Measurements from ENCODE around the gene XXYLT1. TPM values are rescaled to one million over a fixed set of nuclear protein-coding genes. Genes with fewer than 3 reads are reported as not detected.

Gene XXYLT1
- total and polyA plus RNA-seq, 2 donors = 12.4 to 18.5 TPM

- Histone ChIP-seq H3K27ac (ENCODE audit: low read depth) (no peak overlapping the region), H3K36me3 (ENCODE audit: insufficient read depth) (no peaks in the 10 kb centered on the region), H3K4me1 (ENCODE audit: insufficient read depth) (no peaks in the 10 kb centered on the region), H3K4me3 (ENCODE audit: low read depth, low read length) (peak overlapping the region; percentile 43)
- WGBS = 7% methylated on average over 41 of the region's 41 CpGs
- no peak for DNase-seq (ENCODE audit: extremely low spot score)
Measured at GRCh38 chr3:195260280-195260905, 10.6 kb downstream of the XXYLT1 start.

- H3K36me3 ChIP-seq (ENCODE audit: insufficient read depth) = no peaks in the 10 kb centered on the region
- DNase-seq (ENCODE audit: extremely low spot score) = peak; percentile 88
- peak overlapping the region; percentile 92 for H3K27ac ChIP-seq (ENCODE audit: low read depth)
- peak overlapping the region; percentile 43 for H3K4me3 ChIP-seq (ENCODE audit: low read depth, low read length)
- no peaks in the 10 kb centered on the region for H3K4me1 ChIP-seq (ENCODE audit: insufficient read depth)
- 3% methylated on average over 82 of the region's 82 CpGs for WGBS
Measured at GRCh38 chr3:195259475-195260279, 11.3 kb downstream of the XXYLT1 start.

GRCh38 chr3:195259154-195259474 is 11.8 kb downstream of the XXYLT1 start:
- DNase-seq (ENCODE audit: extremely low spot score) = no peak
- no peaks in the 10 kb centered on the region for H3K4me1 ChIP-seq (ENCODE audit: insufficient read depth)
- peak overlapping the region; percentile 92 for H3K27ac ChIP-seq (ENCODE audit: low read depth)
- H3K4me3 ChIP-seq (ENCODE audit: low read depth, low read length) = no peak overlapping the region
- no peaks in the 10 kb centered on the region for H3K36me3 ChIP-seq (ENCODE audit: insufficient read depth)
- 42% methylated on average over 7 of the region's 7 CpGs for WGBS

- Histone ChIP-seq H3K36me3 (ENCODE audit: insufficient read depth) (no peaks in the 10 kb centered on the region), H3K4me1 (ENCODE audit: insufficient read depth) (no peaks in the 10 kb centered on the region), H3K4me3 (ENCODE audit: low read depth, low read length) (no peak overlapping the region), H3K27ac (ENCODE audit: low read depth) (peak overlapping the region; percentile 92)
- 49% methylated on average over 14 of the region's 14 CpGs for WGBS
- DNase-seq (ENCODE audit: extremely low spot score) = no peak
Measured at GRCh38 chr3:195258449-195259153, 12.4 kb downstream of the XXYLT1 start.

GRCh38 chr3:195257454-195258448 is 13.2 kb downstream of the XXYLT1 start:
- DNase-seq (ENCODE audit: extremely low spot score) = no peak
- peak overlapping the region; percentile 41 for H3K27ac ChIP-seq (ENCODE audit: low read depth)
- WGBS = 82% methylated on average over 16 of the region's 16 CpGs
- H3K36me3 ChIP-seq (ENCODE audit: insufficient read depth) = no peaks in the 10 kb centered on the region
- H3K4me1 ChIP-seq (ENCODE audit: insufficient read depth) = no peaks in the 10 kb centered on the region
- no peak overlapping the region for H3K4me3 ChIP-seq (ENCODE audit: low read depth, low read length)

- WGBS = 97% methylated on average over 19 of the region's 19 CpGs
- Histone ChIP-seq H3K4me1 (ENCODE audit: insufficient read depth) (no peaks in the 10 kb centered on the region), H3K27ac (ENCODE audit: low read depth) (no peak overlapping the region), H3K36me3 (ENCODE audit: insufficient read depth) (no peaks in the 10 kb centered on the region), H3K4me3 (ENCODE audit: low read depth, low read length) (no peak overlapping the region)
- no peak for DNase-seq (ENCODE audit: extremely low spot score)
Measured at GRCh38 chr3:195256639-195257453, 14.1 kb downstream of the XXYLT1 start.

- no peak for DNase-seq (ENCODE audit: extremely low spot score)
- 89% methylated on average over 22 of the region's 22 CpGs for whole genome bisulfite sequencing
Measured at GRCh38 chr3:195255571-195256501, 15.1 kb downstream of the XXYLT1 start.

GRCh38 chr3:195255176-195255500 is 15.8 kb downstream of the XXYLT1 start:
- no peak for DNase-seq (ENCODE audit: extremely low spot score)
- H3K27ac ChIP-seq (ENCODE audit: low read depth) = no peak overlapping the region
- 92% methylated on average over 13 of the region's 13 CpGs for WGBS
- H3K36me3 ChIP-seq (ENCODE audit: insufficient read depth) = no peaks in the 10 kb centered on the region
- H3K4me1 ChIP-seq (ENCODE audit: insufficient read depth) = no peaks in the 10 kb centered on the region
- H3K4me3 ChIP-seq (ENCODE audit: low read depth, low read length) = no peak overlapping the region

More at GRCh38 chr3:195255571-195256501, 15.1 kb downstream of the XXYLT1 start:
- Histone ChIP-seq H3K4me3 (ENCODE audit: low read depth, low read length) (no peak overlapping the region), H3K4me1 (ENCODE audit: insufficient read depth) (no peaks in the 10 kb centered on the region), H3K36me3 (ENCODE audit: insufficient read depth) (no peaks in the 10 kb centered on the region), H3K27ac (ENCODE audit: low read depth) (no peak overlapping the region)

- no peak for DNase-seq (ENCODE audit: extremely low spot score)
- Histone ChIP-seq H3K27ac (ENCODE audit: low read depth) (no peak overlapping the region), H3K36me3 (ENCODE audit: insufficient read depth) (no peaks in the 10 kb centered on the region), H3K4me3 (ENCODE audit: low read depth, low read length) (no peak overlapping the region), H3K4me1 (ENCODE audit: insufficient read depth) (no peaks in the 10 kb centered on the region)
- WGBS = 94% methylated on average over 16 of the region's 16 CpGs
Measured at GRCh38 chr3:195254454-195255175, 16.3 kb downstream of the XXYLT1 start.

GRCh38 chr3:195253923-195254432 is 17.0 kb downstream of the XXYLT1 start:
- WGBS = 88% methylated on average over 10 of the region's 10 CpGs
- Histone ChIP-seq H3K27ac (ENCODE audit: low read depth) (no peak overlapping the region), H3K4me1 (ENCODE audit: insufficient read depth) (no peaks in the 10 kb centered on the region), H3K36me3 (ENCODE audit: insufficient read depth) (no peaks in the 10 kb centered on the region), H3K4me3 (ENCODE audit: low read depth, low read length) (no peak overlapping the region)
- no peak for DNase-seq (ENCODE audit: extremely low spot score)

- Histone ChIP-seq H3K27ac (ENCODE audit: low read depth) (no peak overlapping the region), H3K4me3 (ENCODE audit: low read depth, low read length) (no peak overlapping the region), H3K4me1 (ENCODE audit: insufficient read depth) (no peaks in the 10 kb centered on the region), H3K36me3 (ENCODE audit: insufficient read depth) (no peaks in the 10 kb centered on the region)
- WGBS = 92% methylated on average over 14 of the region's 14 CpGs
- DNase-seq (ENCODE audit: extremely low spot score) = no peak
Measured at GRCh38 chr3:195251336-195252065, 19.5 kb downstream of the XXYLT1 start.

Data from urinary bladder (tissue), 4 donors.